Amniotic stem cell (primary cell): ENCODE data around the gene PEX6.

Source experiments
- DNase-seq: peaks from one replicate; lab custom pipeline; 2025; lab: John Stamatoyannopoulos, UW

The PEX6 gene

GRCh38 chr6:42935322-42935721 is 43.7 kb downstream of the PEX6 start:
- DNase-seq, result no peak

GRCh38 chr6:42933205-42933604 is 45.8 kb downstream of the PEX6 start:
- no peak for DNase-seq

- no peak for DNase-seq
Measured at GRCh38 chr6:42932412-42932811, 46.6 kb downstream of the PEX6 start.

GRCh38 chr6:42929821-42930360 is 49.1 kb downstream of the PEX6 start:
- peak; percentile 57 for DNase-seq

GRCh38 chr6:42928986-42929820 is 49.8 kb downstream of the PEX6 start, which contains the start of gene CNPY3:
Gene CNPY3, plus strand, starts transcription at chr6:42929480. Its CDS starts 91 bp downstream, at chr6:42929571.
- DNase-seq, result peak; percentile 87

- no peak for DNase-seq
Measured at GRCh38 chr6:42925248-42925857, 53.6 kb downstream of the PEX6 start.

- DNase-seq, result no peak
Measured at GRCh38 chr6:42923666-42924065, 55.3 kb downstream of the PEX6 start.

GRCh38 chr6:42921801-42922200 is 57.2 kb downstream of the PEX6 start:
- no peak for DNase-seq

GRCh38 chr6:42916288-42916687 is 62.7 kb downstream of the PEX6 start:
- DNase-seq, result no peak

GRCh38 chr6:42915732-42916131 is 63.2 kb downstream of the PEX6 start, which contains the start of gene PTCRA:
Gene PTCRA, plus strand, starts transcription at chr6:42916053. Its CDS starts 17 bp downstream, at chr6:42916070.
- no peak for DNase-seq

GRCh38 chr6:42914546-42914945 is 64.4 kb downstream of the PEX6 start:
- DNase-seq, result no peak
